AG04450 (cell line): ENCODE data around the gene SLC16A5. TPM values are rescaled to one million over a fixed set of nuclear protein-coding genes. Genes with fewer than 3 reads are reported as not detected.
A peak's percentile ranks its signal among the peaks of the same experiment; 100 is the strongest.

Experiments
- CTCF ChIA-PET: fragments of 300-600, 350-600 bp; formaldehyde crosslinking; extraction: SDS; loops from one replicate; lab custom pipeline; 2022; ENCODE audit warnings: antibody characterized with exemption, inconsistent platforms; lab: Charles Lee
- POLR2A ChIA-PET: fragments of 350-600 bp; formaldehyde crosslinking; extraction: SDS; loops from one replicate; lab custom pipeline; 2021; ENCODE audit warnings: antibody characterized with exemption, inconsistent platforms; lab: Yijun Ruan, JAX
- DNase-seq: peaks from one replicate; pipeline ENCODE4 v3.0.0-alpha.2; 2011; ENCODE audit warnings: low read depth, low spot score
- H3K27ac ChIP-seq: one replicate; pipeline ENCODE4 v1.5.1; 2012; ENCODE audit warnings: low read depth, low read length, control low read depth
- H3K27me3 ChIP-seq: one replicate; pipeline ENCODE4 v1.6.0; 2012; ENCODE audit warnings: low read length; ENCODE audit not compliant: control insufficient read depth, insufficient read depth
- H3K4me3 ChIP-seq: 2 replicates; pipeline ENCODE4 v1.5.1; 2011; ENCODE audit warnings: mild to moderate bottlenecking, low read depth, low read length, control low read depth
- H3K9me3 ChIP-seq: 2 replicates; pipeline ENCODE4 v1.5.1; 2012; ENCODE audit warnings: low read length; ENCODE audit not compliant: control insufficient read depth, insufficient read depth
- CTCF ChIP-seq: IDR thresholded peaks from 2 replicates; pipeline ENCODE4 v1.5.1; 2011; ENCODE audit warnings: low read depth, low read length, control low read depth, inconsistent platforms
- polyA plus RNA-seq: library from polyadenylated mRNA; depleted of rRNA; stranded (reverse); fragments of >200 nt; gene quantifications from 2 replicates; pipeline ENCODE4 v1.2.3, GENCODE V29; 2011

The SLC16A5 gene
- polyA plus RNA-seq, 1 experiment = 2.9 TPM

DNA sequence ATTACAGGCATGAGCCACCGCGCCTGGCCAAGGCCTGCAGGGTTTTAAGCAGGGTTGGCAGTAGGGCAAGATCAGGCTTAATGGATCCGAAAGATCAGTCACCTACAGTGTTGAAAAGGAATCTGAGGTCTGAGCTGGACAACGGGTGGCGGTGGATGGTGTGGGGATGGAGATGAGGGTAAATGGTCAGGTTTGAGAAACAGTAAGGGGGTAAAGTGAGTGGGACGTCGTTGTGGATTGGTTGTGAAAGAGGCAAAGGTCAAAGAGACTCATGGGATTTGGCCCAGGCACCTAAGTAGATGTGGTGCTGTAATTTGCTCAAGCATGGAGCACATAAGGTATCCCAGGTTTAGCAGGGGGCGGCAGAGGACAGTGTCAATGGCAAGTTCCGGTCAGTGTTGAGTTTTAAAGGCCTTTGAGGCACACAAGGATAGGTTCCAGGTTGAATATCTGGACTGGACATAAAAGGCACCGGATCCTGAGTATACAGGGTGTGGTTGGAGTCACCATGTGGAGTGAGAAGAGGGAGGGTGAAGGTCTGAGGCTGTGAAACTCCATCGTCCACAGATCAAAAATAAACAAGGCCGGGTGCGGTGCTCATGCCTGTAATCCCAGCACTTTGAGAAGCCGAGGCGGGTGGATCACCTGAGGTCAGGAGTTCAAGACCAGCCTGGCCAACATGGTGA lies 1.1 kb upstream of the SLC16A5 start:
- Histone ChIP-seq H3K27ac (no peak overlapping the region), H3K27me3 (no peaks in the 10 kb centered on the region), H3K4me3 (no peak overlapping the region), H3K9me3 (no peaks in the 10 kb centered on the region; the same call in 1 of the 2 replicates)
- ChIA-PET POLR2A (interaction anchor here (0.6 to 3.0 kb wide), 3 partner anchors 8 to 116 kb away, joined by 4 to 16 read pairs (median 4); partner anchors contain the start of gene ARMC7), CTCF (interaction anchor here (1.2 kb wide), 1 partner anchor 27 kb away, joined by 7 read pairs; no protein-coding TSS in a partner anchor)
- no peak for DNase-seq
- no peak for TF ChIP-seq CTCF

DNA sequence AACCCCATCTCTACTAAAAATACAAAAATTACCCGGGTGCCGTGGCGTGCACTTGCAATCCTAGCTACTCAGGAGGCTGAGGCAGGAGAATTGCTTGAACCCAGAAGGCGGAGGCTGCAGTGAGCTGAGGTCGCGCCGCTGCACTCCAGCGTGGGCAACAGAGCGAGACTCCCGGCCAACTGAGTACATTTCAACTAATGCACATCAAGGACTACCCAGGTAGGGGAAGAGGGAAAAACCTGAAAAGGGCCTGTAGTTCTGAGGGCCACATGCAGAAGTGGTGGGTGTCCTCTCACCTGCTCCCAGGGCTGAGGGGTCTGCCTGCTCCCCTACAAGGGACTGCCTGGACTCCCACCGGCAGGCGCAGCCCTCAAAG lies 584 bp upstream of the SLC16A5 start:
- no peak for TF ChIP-seq CTCF
- DNase-seq = no peak
- H3K27ac ChIP-seq = peak overlapping the region; percentile 75
- H3K27me3 ChIP-seq = no peaks in the 10 kb centered on the region
- no peaks in the 10 kb centered on the region; the same call in 1 of the 2 replicates for H3K9me3 ChIP-seq
- ChIA-PET POLR2A (interaction anchor here (1.0 to 3.0 kb wide), 4 partner anchors 9 to 52 kb away, joined by 3 to 16 read pairs (median 4); partner anchors contain the start of gene ARMC7), CTCF (no interaction called here)
- peak overlapping the region; percentile 61 for H3K4me3 ChIP-seq

- no peaks in the 10 kb centered on the region for H3K27me3 ChIP-seq
- POLR2A ChIA-PET = interaction anchor here (0.7 to 3.0 kb wide), 6 partner anchors 9 to 54 kb away, joined by 3 to 16 read pairs (median 4); partner anchors contain the start of gene ARMC7
- H3K27ac ChIP-seq = peak overlapping the region; percentile 47
- peak overlapping the region; percentile 61 for H3K4me3 ChIP-seq
- DNase-seq = no peak
- TF ChIP-seq CTCF = no peak
- peaks cover 3% of the 10 kb centered on the region; the same call in 1 of the 2 replicates for H3K9me3 ChIP-seq
- CTCF ChIA-PET = interaction anchor here (0.6 to 2.4 kb wide), 4 partner anchors 15 to 29 kb away, joined by 3 to 8 read pairs (median 6); no protein-coding TSS in a partner anchor
These were observed 987 bp downstream of the SLC16A5 start for GRCh38 chr17:75088465-75089417.

- ChIA-PET CTCF (interaction anchor here (0.6 to 1.6 kb wide), 2 partner anchors 23 to 37 kb away, joined by 3 to 5 read pairs; no protein-coding TSS in a partner anchor), POLR2A (interaction anchor here (0.6 kb wide), 1 partner anchor 139 kb away, joined by 5 read pairs; no protein-coding TSS in a partner anchor)
- no peak overlapping the region for H3K27ac ChIP-seq
- no peaks in the 10 kb centered on the region for H3K27me3 ChIP-seq
- TF ChIP-seq CTCF = no peak
- DNase-seq = no peak
- peaks cover 3% of the 10 kb centered on the region; the same call in 1 of the 2 replicates for H3K9me3 ChIP-seq
- H3K4me3 ChIP-seq = no peak overlapping the region
These were observed 3.4 kb downstream of the SLC16A5 start for GRCh38 chr17:75090871-75091854.
